ENCODE data around the gene PMPCA. TPM values are rescaled to one million over a fixed set of nuclear protein-coding genes. Genes with fewer than 3 reads are reported as not detected.

PMPCA gene
- polyA plus RNA-seq, 1 of the 3 experiments (the other 2 are of a cell fraction), result 125 TPM

GRCh38 chr9:136471802-136472487 lies 61.5 kb downstream of the PMPCA start (continued):
- TF ChIP-seq USF2 (IDR thresholded peaks at IDR 0.05; ENCODE audit: borderline replicate concordance, low read depth, low read length) (no peak), POLR2AphosphoS5 (IDR thresholded peaks at IDR 0.05; ENCODE audit: low read depth, low read length) (no peak)

- TF ChIP-seq REST (IDR thresholded peaks at IDR 0.05; ENCODE audit: low read depth, low read length), result no peak
- no peak for TF ChIP-seq FOXM1 (IDR thresholded peaks at IDR 0.05; ENCODE audit: low read depth)
- no peak for TF ChIP-seq GABPA (IDR thresholded peaks at IDR 0.05; ENCODE audit: low read depth)
- no peak for TF ChIP-seq POLR2AphosphoS5 (IDR thresholded peaks at IDR 0.05; ENCODE audit: low read depth, low read length)
- TF ChIP-seq USF2 (IDR thresholded peaks at IDR 0.05; ENCODE audit: borderline replicate concordance, low read depth, low read length), result no peak
- TF ChIP-seq GATA2 (CRISPR knock-in tag; IDR thresholded peaks at IDR 0.05), result no peak
- TF ChIP-seq RFX5 (IDR thresholded peaks at IDR 0.05; ENCODE audit: low read length), result no peak
- TF ChIP-seq MEF2A (IDR thresholded peaks at IDR 0.05; ENCODE audit: borderline replicate concordance, low read depth), result no peak
- no peak for TF ChIP-seq YY1 (IDR thresholded peaks at IDR 0.05; ENCODE audit: low read depth)
- TF ChIP-seq ELF1 (IDR thresholded peaks at IDR 0.05), result no peak
- TF ChIP-seq, protein P1, sequence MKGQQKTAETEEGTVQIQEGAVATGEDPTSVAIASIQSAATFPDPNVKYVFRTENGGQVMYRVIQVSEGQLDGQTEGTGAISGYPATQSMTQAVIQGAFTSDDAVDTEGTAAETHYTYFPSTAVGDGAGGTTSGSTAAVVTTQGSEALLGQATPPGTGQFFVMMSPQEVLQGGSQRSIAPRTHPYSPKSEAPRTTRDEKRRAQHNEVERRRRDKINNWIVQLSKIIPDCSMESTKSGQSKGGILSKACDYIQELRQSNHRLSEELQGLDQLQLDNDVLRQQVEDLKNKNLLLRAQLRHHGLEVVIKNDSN (IDR thresholded peaks at IDR 0.05; ENCODE audit: borderline replicate concordance, low read depth), result no peak
- TF ChIP-seq MXI1 (IDR thresholded peaks at IDR 0.05; ENCODE audit: low read depth, low read length), result no peak
- no peak for TF ChIP-seq SIN3A (IDR thresholded peaks at IDR 0.05; ENCODE audit: borderline replicate concordance, low read depth, low read length)
- TF ChIP-seq NRF1 (IDR thresholded peaks at IDR 0.05; ENCODE audit: low read depth, low read length), result no peak
- no peak for TF ChIP-seq TAF1 (IDR thresholded peaks at IDR 0.05; ENCODE audit: borderline replicate concordance, low read depth, low read length)
- TF ChIP-seq IRF3 (IDR thresholded peaks at IDR 0.05; ENCODE audit: low read depth, low read length), result no peak
- TF ChIP-seq FOSL2 (IDR thresholded peaks at IDR 0.05; ENCODE audit: borderline replicate concordance, low read depth), result no peak
- TF ChIP-seq SMC3 (IDR thresholded peaks at IDR 0.05; ENCODE audit: low read depth, low read length), result no peak
- TF ChIP-seq EP300 (IDR thresholded peaks at IDR 0.05; ENCODE audit: borderline replicate concordance in 1 of 2, low read depth in 1 of 2, low read length in 1 of 2), result no peak
- no peak for TF ChIP-seq TCF12 (IDR thresholded peaks at IDR 0.05)
- DNase-seq, result no peak
- H4K20me1 ChIP-seq (ENCODE audit: insufficient read depth), result peaks cover 96% of the 10 kb centered on the region
- no peaks in the 10 kb centered on the region for H3F3A ChIP-seq (replicated peaks; ENCODE audit: insufficient read depth)
- H3K9me3 ChIP-seq, result no peaks in the 10 kb centered on the region
- H2AFZ ChIP-seq (ENCODE audit: low read depth), result no peak overlapping the region
- H3K79me2 ChIP-seq (ENCODE audit: insufficient read depth), result peaks cover 96% of the 10 kb centered on the region
- ChIA-PET CTCF (interaction anchor here (1.1 to 1.4 kb wide), 4 partner anchors 12 to 16 kb away, joined by 3 to 5 read pairs (median 4); no protein-coding TSS in a partner anchor), POLR2A (interaction anchor here (0.8 kb wide), 1 partner anchor 11 kb away, joined by 3 read pairs; no protein-coding TSS in a partner anchor)
- H3K36me3 ChIP-seq (replicated peaks in 1 of 2; ENCODE audit: control insufficient read depth in 1 of 2, insufficient read depth in 2 of 2, low read length in 1 of 2), result peaks cover 51 to 93% of the 10 kb centered on the region in 2 experiments
- H3K4me3 ChIP-seq (ENCODE audit: low read depth in 2 of 2, low read length in 1 of 2), result no peak overlapping the region
- no peak overlapping the region for H3K27ac ChIP-seq (ENCODE audit: low read depth in 2 of 2, low read length in 1 of 2)
- 89% methylated on average over 26 of the region's 28 CpGs for WGBS (ENCODE audit: low lambda C conversion rate)
- no peaks in the 10 kb centered on the region for H3K4me1 ChIP-seq (ENCODE audit: control insufficient read depth in 1 of 2, insufficient read depth in 2 of 2, low read depth in 1 of 2, low read length in 1 of 2)
- H3K27me3 ChIP-seq (ENCODE audit: insufficient read depth), result no peaks in the 10 kb centered on the region
- no peaks in the 10 kb centered on the region for H3K9me2 ChIP-seq
- H3K4me2 ChIP-seq, result no peak overlapping the region
- no peak overlapping the region for H3K9ac ChIP-seq
Measured at GRCh38 chr9:136472640-136473353, 62.3 kb downstream of the PMPCA start.

Data from SK-N-SH (cell line).